OCI-LY1 (cell line): ENCODE measurements around the gene NUDT14.

Experiments used
- H2AFZ ChIP-seq: fragments of 200-600 bp; sonication (generic), shearing (Covaris generic); 2 replicates; pipeline ENCODE4 v1.6.0; 2014; ENCODE audit warnings: antibody characterized with exemption, mild to moderate bottlenecking, low read length
- H3F3A ChIP-seq: fragments of 200-600 bp; sonication (generic), shearing (Covaris generic); 2 replicates; pipeline ENCODE4 v1.6.0; 2014; ENCODE audit warnings: mild to moderate bottlenecking, antibody characterized with exemption, low read length, moderate library complexity; ENCODE audit not compliant: insufficient read depth
- H3K27ac ChIP-seq: fragments of 200-600 bp; sonication (generic); 2 replicates; pipeline ENCODE4 v1.5.1; 2014; ENCODE audit warnings: low read length, mixed run types, mild to moderate bottlenecking, low read depth; ENCODE audit not compliant: poor library complexity, severe bottlenecking
- H3K27me3 ChIP-seq: fragments of 200-600 bp; sonication (generic); 2 replicates; pipeline ENCODE4 v1.6.0; 2014; ENCODE audit warnings: antibody characterized with exemption, mild to moderate bottlenecking, low read length, moderate library complexity; ENCODE audit not compliant: insufficient read depth
- H3K36me3 ChIP-seq: fragments of 200-600 bp; sonication (generic); 2 replicates; pipeline ENCODE4 v1.6.1; 2014; ENCODE audit warnings: mild to moderate bottlenecking, antibody characterized with exemption, low read length, moderate library complexity, mixed read lengths; ENCODE audit not compliant: insufficient read depth
- H3K4me1 ChIP-seq: fragments of 200-600 bp; sonication (generic); 2 replicates; pipeline ENCODE4 v1.5.1; 2014; ENCODE audit warnings: mild to moderate bottlenecking, low read length, moderate library complexity; ENCODE audit not compliant: insufficient read depth, severe bottlenecking
- H3K4me2 ChIP-seq: fragments of 200-600 bp; sonication (generic), shearing (Covaris generic); 2 replicates; pipeline ENCODE4 v1.6.1; 2014; ENCODE audit warnings: low read length
- H3K4me3 ChIP-seq: fragments of 200-600 bp; sonication (generic); 2 replicates; pipeline ENCODE4 v1.5.1; 2014; ENCODE audit warnings: low read length, low read depth, mild to moderate bottlenecking, mixed read lengths; ENCODE audit not compliant: poor library complexity, severe bottlenecking
- H3K79me2 ChIP-seq: fragments of 200-600 bp; shearing (Covaris generic); 2 replicates; pipeline ENCODE4 v1.6.1; 2016; ENCODE audit warnings: mixed run types, low read length, mixed read lengths; ENCODE audit not compliant: insufficient read depth
- H3K9ac ChIP-seq: fragments of 200-600 bp; sonication (generic), shearing (Covaris generic); 2 replicates; pipeline ENCODE4 v1.6.1; 2014; ENCODE audit warnings: mild to moderate bottlenecking, low read length, mixed read lengths
- H3K9me2 ChIP-seq: fragments of 200-600 bp; sonication (generic), shearing (Covaris generic); 2 replicates; pipeline ENCODE4 v1.6.1; 2014; ENCODE audit warnings: low read depth, mild to moderate bottlenecking, low read length, mixed read lengths
- H3K9me3 ChIP-seq: fragments of 200-600 bp; shearing (Covaris generic); 2 replicates; pipeline ENCODE4 v1.6.1; 2014; ENCODE audit warnings: low read length, mixed read lengths
- H4K20me1 ChIP-seq: fragments of 200-600 bp; sonication (generic), shearing (Covaris generic); 2 replicates; pipeline ENCODE4 v1.6.0; 2016; ENCODE audit warnings: mild to moderate bottlenecking, low read length; ENCODE audit not compliant: insufficient read depth
- CTCF ChIP-seq: fragments of 200-600 bp; sonication (generic), shearing (Covaris generic); IDR thresholded peaks from 2 replicates; pipeline ENCODE4 v1.5.1; 2017; ENCODE audit warnings: mild to moderate bottlenecking, antibody characterized with exemption, low read length, moderate library complexity, mixed read lengths
- EZH2 ChIP-seq: fragments of 200-600 bp; sonication (generic), shearing (Covaris generic); IDR thresholded peaks from 2 replicates; pipeline ENCODE4 v1.8.0; 2017; ENCODE audit warnings: borderline replicate concordance, mixed run types, mild to moderate bottlenecking, antibody characterized with exemption, low read length, moderate library complexity, mixed read lengths

NUDT14 gene

DNA sequence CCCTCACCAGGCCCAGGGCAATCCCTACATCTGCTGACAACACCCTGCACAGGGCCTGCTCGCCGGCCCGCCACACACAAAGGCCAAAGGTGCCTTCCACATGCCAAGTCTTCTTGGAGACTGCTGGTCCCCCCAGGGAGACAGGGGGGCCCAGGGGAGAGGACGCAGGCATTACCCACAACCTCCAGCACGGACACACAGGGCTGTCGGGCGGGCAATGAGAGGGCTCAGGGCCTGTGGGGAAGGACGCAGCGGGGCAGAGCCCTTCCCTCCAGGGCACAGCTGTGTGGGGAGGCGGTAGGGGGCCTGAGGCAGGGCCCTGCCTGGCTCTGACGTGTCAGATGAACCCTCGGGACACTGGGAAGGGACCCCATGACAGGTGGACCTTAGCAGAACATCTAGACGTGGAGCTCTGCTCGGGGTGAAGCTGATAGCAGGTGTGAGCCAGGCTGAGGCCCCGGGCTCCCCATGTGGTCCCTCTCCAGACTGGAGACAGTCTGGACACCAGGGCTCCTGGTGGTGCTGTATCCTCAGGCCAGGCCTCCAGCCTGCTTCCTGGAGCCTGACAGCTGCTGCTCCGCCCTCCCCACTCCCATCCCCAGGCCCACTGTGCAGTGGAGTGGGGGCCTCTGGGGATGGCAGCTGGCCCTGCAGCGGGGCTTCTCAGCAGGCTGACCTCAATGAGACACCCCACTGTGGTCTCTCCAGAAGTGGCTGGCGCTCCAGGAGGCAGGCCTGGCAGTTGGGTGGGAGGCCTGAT is 31.6 kb upstream of the NUDT14 start:
- no peaks in the 10 kb centered on the region for H3K4me1 ChIP-seq

DNA sequence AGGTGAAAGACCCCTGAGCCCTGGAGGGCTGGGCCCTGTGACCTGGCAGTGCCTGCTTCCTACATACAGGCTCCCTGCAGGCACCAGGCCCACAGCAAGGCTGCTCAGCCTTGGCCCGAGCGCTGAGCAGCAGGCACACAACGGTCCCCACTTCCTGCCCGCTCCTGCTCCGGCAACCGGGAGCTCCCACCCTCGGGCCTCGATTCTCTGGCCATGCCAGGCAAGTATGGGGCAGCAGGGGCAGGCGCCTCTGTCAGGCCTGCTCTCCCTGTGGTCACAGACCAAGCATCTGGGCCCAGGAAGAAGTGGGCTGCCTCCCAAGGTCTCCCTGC is 30.6 kb upstream of the NUDT14 start:
- no peaks in the 10 kb centered on the region for H3K4me1 ChIP-seq
- 0 out of 2 replicates have a peak, but pooled peaks cover 3% of the 10 kb centered on the region for H3K36me3 ChIP-seq
- H3F3A ChIP-seq, result no peaks in the 10 kb centered on the region
- no peak overlapping the region for H3K4me3 ChIP-seq
- H3K4me2 ChIP-seq, result no peak overlapping the region
- no peaks in the 10 kb centered on the region for H3K79me2 ChIP-seq
- no peak overlapping the region for H3K27ac ChIP-seq
- no peaks in the 10 kb centered on the region for H3K27me3 ChIP-seq
- no peak overlapping the region for H3K9ac ChIP-seq
- no peak for TF ChIP-seq EZH2
- TF ChIP-seq CTCF, result no peak
- no peaks in the 10 kb centered on the region for H3K9me3 ChIP-seq
- no peaks in the 10 kb centered on the region for H4K20me1 ChIP-seq
- no peak overlapping the region for H2AFZ ChIP-seq
- H3K9me2 ChIP-seq, result no peaks in the 10 kb centered on the region

More for the DNA sequence above, 31.6 kb upstream of the NUDT14 start:
- Histone ChIP-seq H3K27me3 (no peaks in the 10 kb centered on the region), H3K4me3 (no peak overlapping the region), H3K9me3 (no peaks in the 10 kb centered on the region), H3K36me3 (0 out of 2 replicates have a peak, but pooled peaks cover 3% of the 10 kb centered on the region), H3K9ac (no peak overlapping the region), H4K20me1 (no peaks in the 10 kb centered on the region), H3K9me2 (no peaks in the 10 kb centered on the region), H2AFZ (no peak overlapping the region), H3K79me2 (no peaks in the 10 kb centered on the region), H3K27ac (no peak overlapping the region), H3K4me2 (no peak overlapping the region), H3F3A (no peaks in the 10 kb centered on the region)
- TF ChIP-seq CTCF, result no peak
- no peak for TF ChIP-seq EZH2

GRCh38 chr14:105211086-105211757 is 30.1 kb upstream of the NUDT14 start:
- H3K4me3 ChIP-seq, result no peak overlapping the region
- no peak for TF ChIP-seq EZH2
- no peak for TF ChIP-seq CTCF
- H2AFZ ChIP-seq, result no peak overlapping the region
- no peaks in the 10 kb centered on the region for H3K79me2 ChIP-seq
- H4K20me1 ChIP-seq, result no peaks in the 10 kb centered on the region
- H3K36me3 ChIP-seq, result 0 out of 2 replicates have a peak, but pooled peaks cover 3% of the 10 kb centered on the region
- no peak overlapping the region for H3K4me2 ChIP-seq
- H3F3A ChIP-seq, result no peaks in the 10 kb centered on the region
- H3K9ac ChIP-seq, result no peak overlapping the region
- H3K9me3 ChIP-seq, result no peaks in the 10 kb centered on the region
- H3K27ac ChIP-seq, result no peak overlapping the region
- H3K9me2 ChIP-seq, result no peaks in the 10 kb centered on the region
- no peaks in the 10 kb centered on the region for H3K4me1 ChIP-seq
- no peaks in the 10 kb centered on the region for H3K27me3 ChIP-seq
